Right hindlimb (tissue), 1 donor: ENCODE results near the gene DTX3.

ENCODE experiments used
- DNase-seq: peaks from one replicate; pipeline ENCODE4 v3.0.0-alpha.2; 2018

DTX3 gene

GRCh38 chr12:57620936-57621496 is 16.4 kb downstream of the DTX3 start:
- no peak for DNase-seq

- DNase-seq, result peak; percentile 73
These were observed 17.1 kb downstream of the DTX3 start for GRCh38 chr12:57621497-57622292.

GRCh38 chr12:57622293-57623245 is 17.9 kb downstream of the DTX3 start:
- no peak for DNase-seq

GRCh38 chr12:57623385-57623784 is 18.8 kb downstream of the DTX3 start:
- no peak for DNase-seq

GRCh38 chr12:57623811-57624390 is 19.3 kb downstream of the DTX3 start:
- no peak for DNase-seq

- no peak for DNase-seq
These were observed 20.0 kb downstream of the DTX3 start for GRCh38 chr12:57624441-57625220.

GRCh38 chr12:57625261-57626032 is 20.8 kb downstream of the DTX3 start:
- DNase-seq, result no peak

GRCh38 chr12:57626111-57626920 is 21.7 kb downstream of the DTX3 start:
- DNase-seq, result peak; percentile 15

- no peak for DNase-seq
These were observed 22.4 kb downstream of the DTX3 start for GRCh38 chr12:57626921-57627445.

- DNase-seq, result peak; percentile 24
These were observed 23.1 kb downstream of the DTX3 start for GRCh38 chr12:57627501-57628279.

- no peak for DNase-seq
These were observed 23.9 kb downstream of the DTX3 start for GRCh38 chr12:57628280-57629191.

- no peak for DNase-seq
These were observed 25.4 kb downstream of the DTX3 start for GRCh38 chr12:57629897-57630471.

- peak; percentile 18 for DNase-seq
These were observed 26.3 kb downstream of the DTX3 start for GRCh38 chr12:57630891-57631433.

GRCh38 chr12:57631566-57632072 is 27.0 kb downstream of the DTX3 start:
- DNase-seq, result no peak

- DNase-seq, result peak; percentile 29
These were observed 27.7 kb downstream of the DTX3 start for GRCh38 chr12:57632073-57632957.
